AG20443 (cell line): Measurements from ENCODE around the gene COL4A1.

Experiments used
- DNase-seq: peaks from one replicate; pipeline ENCODE4 v3.0.0; 2012; ENCODE audit warnings: low spot score, mixed read lengths

COL4A1 gene

GRCh38 chr13:110306960-110307766 lies at the start of gene COL4A1, which contains the start of gene COL4A2:
Gene COL4A1 (minus strand): TSS chr13:110307157. CDS start chr13:110307027, 130 bp downstream.
Gene COL4A2 (plus strand): TSS chr13:110307284. CDS start chr13:110307904, 620 bp downstream.
- DNase-seq, result peak; percentile 72

- DNase-seq, result no peak
These were observed 49.4 kb upstream of the COL4A1 start for GRCh38 chr13:110356362-110356761.

GRCh38 chr13:110354715-110355473 lies 47.9 kb upstream of the COL4A1 start:
- no peak for DNase-seq

GRCh38 chr13:110354123-110354627 lies 47.2 kb upstream of the COL4A1 start:
- no peak for DNase-seq

GRCh38 chr13:110353339-110353977 lies 46.5 kb upstream of the COL4A1 start:
- DNase-seq, result no peak

- no peak for DNase-seq
These were observed 45.8 kb upstream of the COL4A1 start for GRCh38 chr13:110352735-110353134.

GRCh38 chr13:110351636-110352420 lies 44.9 kb upstream of the COL4A1 start:
- DNase-seq, result no peak

GRCh38 chr13:110350509-110350908 lies 43.6 kb upstream of the COL4A1 start:
- DNase-seq, result no peak

GRCh38 chr13:110350049-110350448 lies 43.1 kb upstream of the COL4A1 start:
- DNase-seq, result no peak

- DNase-seq, result no peak
These were observed 42.3 kb upstream of the COL4A1 start for GRCh38 chr13:110349239-110349638.

GRCh38 chr13:110348309-110349105 lies 41.5 kb upstream of the COL4A1 start:
- no peak for DNase-seq

- DNase-seq, result peak; percentile 87
These were observed 40.8 kb upstream of the COL4A1 start for GRCh38 chr13:110347535-110348308.

GRCh38 chr13:110347088-110347487 lies 40.1 kb upstream of the COL4A1 start:
- DNase-seq, result no peak

GRCh38 chr13:110346661-110347067 lies 39.7 kb upstream of the COL4A1 start:
- no peak for DNase-seq

GRCh38 chr13:110345701-110346100 lies 38.7 kb upstream of the COL4A1 start:
- no peak for DNase-seq

GRCh38 chr13:110345266-110345665 lies 38.3 kb upstream of the COL4A1 start:
- no peak for DNase-seq

- DNase-seq, result no peak
These were observed 37.4 kb upstream of the COL4A1 start for GRCh38 chr13:110344320-110344719.

GRCh38 chr13:110343241-110343865 lies 36.4 kb upstream of the COL4A1 start:
- no peak for DNase-seq

- DNase-seq, result no peak
These were observed 35.5 kb upstream of the COL4A1 start for GRCh38 chr13:110342474-110342873.
